NCI-H460 (cell line): ENCODE results near the gene RIN3. TPM values are rescaled to one million over a fixed set of nuclear protein-coding genes. Genes with fewer than 3 reads are reported as not detected.

Source experiments
- DNase-seq: peaks from one replicate; pipeline ENCODE4 v3.0.0-alpha.2; 2016; ENCODE audit warnings: low read depth; ENCODE audit errors: extremely low read depth
- total RNA-seq: library from RNA; depleted of rRNA; stranded (reverse); fragments of >200 nt; shearing (Covaris generic); gene quantifications from 2 replicates; pipeline ENCODE4 v1.2.3, GENCODE V29; 2014

Gene RIN3
- total RNA-seq, 1 experiment from 2014 or later, result 2.5 TPM

- DNase-seq, result no peak
Measured at GRCh38 chr14:92590941-92591340, 77.4 kb downstream of the RIN3 start.

DNA sequence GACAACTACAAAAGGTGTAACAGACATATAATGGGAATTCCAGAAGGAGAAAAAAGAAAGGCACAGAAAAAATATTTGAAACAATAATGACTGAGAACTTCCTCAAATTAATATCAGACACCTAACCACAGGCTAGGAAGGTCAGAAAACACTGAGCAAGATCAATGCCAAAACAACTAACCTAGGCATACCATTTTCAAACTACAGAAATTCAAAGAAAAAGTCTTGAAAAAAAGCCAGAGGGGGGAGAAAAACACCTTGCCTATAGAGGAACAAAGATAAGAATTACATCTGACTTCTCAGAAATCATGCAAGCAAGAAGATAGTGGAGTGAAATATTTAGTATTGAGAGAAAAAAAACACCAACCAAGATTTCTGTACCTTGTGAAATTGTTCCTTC is 77.8 kb downstream of the RIN3 start:
- DNase-seq, result no peak

DNA sequence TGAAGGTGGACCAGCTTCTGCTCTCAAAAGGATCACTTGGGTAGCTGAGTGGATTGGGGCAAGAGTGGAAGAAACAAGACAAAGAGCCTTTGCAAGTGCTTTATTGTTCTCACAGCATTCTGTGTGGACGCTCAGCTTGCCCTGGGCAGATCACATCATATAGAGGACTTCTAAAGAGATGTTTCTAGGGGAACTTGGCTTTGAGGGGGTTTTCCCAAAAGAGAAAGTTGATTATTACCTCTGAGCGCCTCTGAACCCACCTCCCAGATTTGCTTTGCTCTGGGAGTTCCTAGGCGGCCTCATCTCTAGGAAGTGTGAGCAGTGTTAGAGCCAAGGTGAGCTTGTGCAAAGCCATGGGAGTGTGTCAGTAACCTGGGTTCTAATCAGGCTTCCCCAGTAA is 81.7 kb downstream of the RIN3 start:
- no peak for DNase-seq

DNA sequence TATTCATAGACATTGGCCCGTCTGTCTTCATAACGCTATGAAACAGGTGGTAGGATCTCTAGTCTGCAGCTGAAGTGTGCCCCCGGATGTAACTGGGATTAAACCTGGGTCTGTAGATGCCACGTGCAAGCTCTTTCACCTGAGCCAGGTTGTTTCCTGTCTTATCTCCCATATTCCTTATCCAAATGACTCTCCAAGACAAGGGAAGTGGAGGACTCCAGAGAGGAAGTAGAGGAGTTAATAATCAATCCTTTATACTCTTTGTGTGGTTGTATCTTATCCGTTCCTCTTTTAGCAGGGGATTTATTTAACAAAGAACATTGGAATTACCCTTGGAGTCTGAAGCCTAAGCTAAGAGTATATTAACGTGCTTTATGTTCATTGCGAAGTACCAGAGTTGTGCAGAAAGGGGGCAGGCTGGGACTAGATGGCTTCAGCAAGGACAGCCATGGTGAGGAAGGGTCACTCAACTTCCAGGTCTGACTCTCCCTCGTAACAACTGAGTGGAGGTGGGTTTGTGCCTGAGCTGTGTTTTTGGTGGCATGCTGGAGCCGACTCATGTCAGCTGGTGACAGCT is 82.8 kb downstream of the RIN3 start:
- DNase-seq, result no peak

- DNase-seq, result no peak
Measured at GRCh38 chr14:92597906-92598905, 84.6 kb downstream of the RIN3 start.

GRCh38 chr14:92599811-92600210 is 86.2 kb downstream of the RIN3 start:
- DNase-seq, result no peak

- no peak for DNase-seq
Measured at GRCh38 chr14:92600318-92601053, 86.9 kb downstream of the RIN3 start.

DNA sequence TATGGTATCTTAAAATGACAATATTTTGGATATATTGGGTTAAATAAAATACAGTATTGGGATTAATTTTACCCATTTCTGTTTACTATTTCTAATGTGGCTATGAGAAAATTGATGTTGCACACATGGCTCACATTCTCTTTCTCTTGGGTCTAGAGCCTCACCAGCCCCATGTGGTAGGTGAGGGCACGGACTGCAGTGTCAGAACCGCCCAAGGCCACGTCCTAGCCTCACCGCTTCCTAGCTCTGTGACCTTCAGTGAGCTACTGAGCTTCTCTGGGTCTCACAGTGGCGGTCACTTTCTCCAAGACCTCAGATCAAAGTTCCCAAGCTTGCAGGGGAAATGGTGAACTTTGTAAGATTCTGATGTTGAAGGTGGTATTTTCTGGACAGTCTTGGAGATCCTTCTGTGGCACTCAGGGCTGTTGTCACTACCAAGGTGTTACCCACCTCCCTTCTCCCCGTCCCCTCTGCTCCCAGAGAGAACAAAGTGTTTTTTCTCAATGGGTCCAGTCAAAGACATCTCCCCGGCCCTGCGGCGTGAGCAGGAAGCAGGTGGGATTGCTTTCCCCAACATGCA is 87.6 kb downstream of the RIN3 start:
- DNase-seq, result no peak

- no peak for DNase-seq
Measured at GRCh38 chr14:92601757-92602417, 88.3 kb downstream of the RIN3 start.

GRCh38 chr14:92603309-92604242 is 90.0 kb downstream of the RIN3 start:
- DNase-seq, result no peak

DNA sequence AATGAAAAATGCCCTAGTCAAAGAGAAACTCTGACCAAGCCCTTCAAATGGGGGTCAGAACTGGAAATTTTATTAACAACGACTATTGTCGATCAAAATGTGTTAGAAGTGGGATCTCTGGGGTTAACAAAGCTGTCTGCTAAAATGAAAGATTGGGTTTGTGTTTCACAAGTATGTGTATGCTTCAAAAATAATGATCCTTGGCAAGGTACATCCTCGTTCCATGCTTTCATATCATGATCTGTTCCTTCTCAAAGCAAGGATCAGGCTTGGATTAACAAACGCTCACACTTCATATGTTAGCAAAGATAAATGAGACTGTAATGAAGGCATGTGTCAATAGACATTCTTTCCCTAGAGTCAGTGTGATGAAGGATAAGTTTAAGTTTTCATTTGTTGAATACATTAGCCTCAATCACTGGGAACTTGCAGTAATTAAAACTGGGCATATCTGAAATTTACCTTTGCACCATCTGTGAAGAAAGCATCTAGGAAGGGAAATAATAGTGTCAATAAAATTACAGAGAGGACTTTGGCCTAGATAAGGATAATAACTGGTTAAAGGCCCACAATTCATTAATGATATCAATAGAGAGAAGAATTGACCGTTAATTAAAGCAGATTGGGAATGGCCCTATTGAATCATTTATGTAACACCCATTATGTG is 91.8 kb downstream of the RIN3 start:
- DNase-seq, result no peak

DNA sequence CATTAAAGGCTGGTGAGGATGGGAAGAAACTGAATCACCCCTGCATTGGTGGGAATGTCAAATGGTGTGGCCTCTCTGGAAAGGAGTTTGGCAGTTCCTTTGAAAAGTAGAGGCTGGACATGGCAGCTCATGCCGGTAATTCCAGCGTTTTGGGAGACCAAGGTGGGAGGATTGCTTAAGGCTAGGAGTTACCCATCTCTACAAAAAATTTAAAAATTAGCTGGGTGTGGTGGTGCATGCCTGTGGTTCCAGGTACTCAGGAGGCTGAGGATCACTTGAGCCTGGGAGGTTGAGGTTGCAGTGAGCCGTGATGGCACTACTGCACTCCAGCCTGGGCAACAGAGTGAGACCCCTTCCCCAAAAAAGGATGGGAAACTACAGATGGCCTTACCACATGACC is 93.7 kb downstream of the RIN3 start:
- DNase-seq, result no peak

- DNase-seq, result no peak
Measured at GRCh38 chr14:92607702-92608429, 94.3 kb downstream of the RIN3 start.

GRCh38 chr14:92609955-92610354 is 96.4 kb downstream of the RIN3 start:
- DNase-seq, result no peak

DNA sequence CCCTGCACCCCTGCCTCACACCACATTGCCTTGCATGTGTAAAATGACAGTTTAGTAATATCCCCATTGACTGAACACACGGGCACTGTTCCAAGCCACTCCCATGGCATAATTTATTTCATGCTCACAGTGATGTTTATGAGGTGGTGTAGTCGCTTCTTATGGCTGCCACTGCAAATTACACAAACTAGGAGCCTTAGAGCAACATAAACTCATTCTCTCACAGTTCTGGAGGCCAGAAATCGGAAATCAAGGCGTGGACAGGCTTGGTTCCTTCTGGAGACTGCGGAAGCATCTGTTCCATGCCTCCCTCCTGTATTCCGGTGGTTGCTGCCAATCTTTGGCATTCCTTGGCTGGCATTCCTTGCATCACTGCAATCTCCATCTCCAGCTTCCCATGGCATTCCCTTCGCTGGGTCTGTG is 97.3 kb downstream of the RIN3 start:
- DNase-seq, result no peak

DNA sequence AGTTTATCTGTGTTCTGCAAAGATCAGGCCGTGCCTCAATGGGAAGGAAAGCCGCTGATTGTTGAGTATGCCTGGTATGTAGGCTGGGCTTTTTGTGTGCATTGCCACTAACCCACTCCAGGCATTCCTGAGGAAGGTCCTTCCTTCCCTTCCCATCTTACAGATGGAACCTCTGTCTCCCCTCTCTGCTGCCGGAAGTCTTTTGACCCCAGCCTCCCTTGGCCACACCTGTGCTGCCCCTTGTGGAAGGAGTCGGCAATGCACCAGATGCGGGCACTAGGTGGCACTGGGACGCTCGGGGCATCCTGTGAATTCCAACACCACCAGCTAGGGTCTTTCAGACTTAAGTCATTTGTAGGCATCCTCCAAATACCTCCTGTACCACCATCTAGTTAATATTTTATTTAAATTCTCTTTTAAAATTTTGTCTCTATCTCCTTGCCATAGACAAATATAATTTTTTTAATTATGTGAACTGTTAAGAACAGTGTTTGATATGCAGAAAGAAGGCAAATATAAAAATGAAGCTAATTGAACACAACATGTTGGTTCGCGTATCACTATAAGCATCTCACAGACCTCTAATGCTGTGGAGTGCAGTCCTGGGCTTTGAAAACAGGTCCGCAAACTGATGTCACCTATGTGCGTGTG is 99.6 kb downstream of the RIN3 start:
- DNase-seq, result peak; percentile 26

DNA sequence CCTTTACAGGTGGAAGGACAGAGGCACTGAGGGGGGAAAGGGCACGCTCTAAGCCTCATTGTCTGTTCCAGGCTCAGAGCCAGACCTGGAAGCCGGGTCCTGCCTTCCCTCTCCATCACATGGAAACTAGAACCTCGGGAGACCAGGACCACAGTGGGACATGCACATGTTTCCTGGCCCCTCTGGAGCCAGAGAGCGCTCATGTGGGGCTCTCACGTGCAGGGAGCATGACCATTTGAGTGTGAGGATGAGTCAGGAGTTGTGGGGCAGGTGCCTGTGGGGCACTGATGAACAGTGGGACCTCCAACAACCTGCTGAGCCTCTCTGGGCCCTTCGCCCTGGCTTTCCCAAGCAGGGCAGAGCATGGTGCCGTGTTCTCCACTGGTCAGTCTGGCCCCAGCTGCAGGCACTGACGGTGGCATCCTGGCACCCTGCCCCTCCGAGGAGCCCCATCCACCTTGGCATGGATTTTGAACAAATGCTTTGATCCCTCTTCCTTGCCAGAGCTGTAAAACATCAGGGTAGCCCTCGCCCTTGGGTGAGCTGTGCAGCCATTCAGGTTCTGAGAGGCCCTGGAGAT is 100.2 kb downstream of the RIN3 start:
- DNase-seq, result no peak
